ENCODE measurements around the gene KCNQ1.
A peak's percentile ranks its signal among the peaks of the same experiment; 100 is the strongest.

The KCNQ1 gene

GRCh38 chr11:2444821-2445745 is at the start of gene KCNQ1:
TSS of gene KCNQ1 (plus strand) at chr11:2445008. CDS start at chr11:2445099, 91 bp downstream.
- no peak for DNase-seq

GRCh38 chr11:2395211-2395730 is 49.5 kb upstream of the KCNQ1 start:
- DNase-seq = no peak

- DNase-seq = no peak
Observed at GRCh38 chr11:2395856-2396255, 49.0 kb upstream of the KCNQ1 start.

GRCh38 chr11:2396471-2396870 is 48.3 kb upstream of the KCNQ1 start:
- no peak for DNase-seq

GRCh38 chr11:2397005-2397404 is 47.8 kb upstream of the KCNQ1 start:
- DNase-seq = no peak

- DNase-seq = no peak
Observed at GRCh38 chr11:2398664-2399355, 46.0 kb upstream of the KCNQ1 start.

GRCh38 chr11:2399488-2400068 is 45.2 kb upstream of the KCNQ1 start:
- DNase-seq = no peak

GRCh38 chr11:2400069-2400761 is 44.6 kb upstream of the KCNQ1 start, which contains the start of gene TSSC4:
TSS of gene TSSC4 (plus strand) at chr11:2400750. CDS start at chr11:2402634, 1,884 bp downstream.
- DNase-seq = peak; percentile 89

GRCh38 chr11:2400762-2401435 is 43.9 kb upstream of the KCNQ1 start:
- DNase-seq = no peak

- DNase-seq = no peak
Observed at GRCh38 chr11:2401436-2401984, 43.3 kb upstream of the KCNQ1 start.

GRCh38 chr11:2402106-2402505 is 42.7 kb upstream of the KCNQ1 start:
- no peak for DNase-seq

GRCh38 chr11:2402890-2403645 is 41.7 kb upstream of the KCNQ1 start:
- DNase-seq = no peak

GRCh38 chr11:2404735-2405196 is 40.0 kb upstream of the KCNQ1 start:
- no peak for DNase-seq

GRCh38 chr11:2406451-2406850 is 38.4 kb upstream of the KCNQ1 start:
- no peak for DNase-seq

GRCh38 chr11:2406878-2407410 is 37.9 kb upstream of the KCNQ1 start:
- DNase-seq = no peak

GRCh38 chr11:2408671-2409070 is 36.1 kb upstream of the KCNQ1 start:
- DNase-seq = no peak

GRCh38 chr11:2409126-2409525 is 35.7 kb upstream of the KCNQ1 start:
- no peak for DNase-seq

GRCh38 chr11:2409611-2410468 is 35.0 kb upstream of the KCNQ1 start:
- no peak for DNase-seq

- no peak for DNase-seq
Observed at GRCh38 chr11:2410616-2411015, 34.2 kb upstream of the KCNQ1 start.

All from DMS79 treated with DMSO at 0.1 percent for 48 hours (cell line).